H1 (cell line): ENCODE measurements around the gene ST14. TPM values are rescaled to one million over a fixed set of nuclear protein-coding genes. Genes with fewer than 3 reads are reported as not detected.

Experiments
- CTCF ChIA-PET: fragments of 300-600 bp; sonication (Branson Sonifier 250); formaldehyde crosslinking; loops from one replicate; lab custom pipeline; 2021; ENCODE audit not compliant: partially characterized antibody; lab: Charles Lee
- POLR2A ChIA-PET: fragments of 300-600 bp; sonication (Branson Sonifier 250); formaldehyde crosslinking; loops from one replicate; lab custom pipeline; 2021; ENCODE audit warnings: inconsistent platforms; ENCODE audit not compliant: partially characterized antibody; lab: Charles Lee
- DNase-seq, 2 experiments: peaks; one replicate each; pipeline versions ENCODE4 v3.0.0 to v3.0.0-alpha.2; 2010 to 2022; ENCODE audit warnings: low spot score in 2 of 2, low read depth in 1 of 2, mixed read lengths in 1 of 2
- FAIRE-seq: peaks from 2 replicates; lab custom pipeline; 2011; peaks lifted over from hg19 to GRCh38; lab: Jason Lieb, UNC
- H2AFZ ChIP-seq: 2 replicates; pipeline ENCODE4 v1.8.1; 2012; ENCODE audit warnings: low read length, inconsistent platforms
- H2AK5ac ChIP-seq: 2 replicates; pipeline ENCODE4 v1.6.1; 2013; ENCODE audit warnings: low read depth, low read length
- H2BK120ac ChIP-seq: replicated peaks from 2 replicates; pipeline ENCODE3; 2013; ENCODE audit warnings: low read depth, low read length, inconsistent platforms
- H2BK12ac ChIP-seq: 2 replicates; pipeline ENCODE4 v1.6.1; 2013; ENCODE audit warnings: low read depth, low read length
- H2BK15ac ChIP-seq: 2 replicates; pipeline ENCODE4 v1.6.1; 2013; ENCODE audit warnings: low read length
- H2BK20ac ChIP-seq: 2 replicates; pipeline ENCODE4 v1.6.1; 2013; ENCODE audit warnings: low read length
- H2BK5ac ChIP-seq: 2 replicates; pipeline ENCODE4 v1.6.1; 2013; ENCODE audit warnings: low read depth, low read length
- H3K14ac ChIP-seq: 2 replicates; pipeline ENCODE4 v1.6.1; 2013; ENCODE audit warnings: inconsistent platforms; ENCODE audit not compliant: insufficient read length
- H3K18ac ChIP-seq: 2 replicates; pipeline ENCODE4 v1.6.1; 2013; ENCODE audit warnings: low read length; ENCODE audit errors: extremely low read depth
- H3K23ac ChIP-seq: 2 replicates; pipeline ENCODE4 v1.6.1; 2013; ENCODE audit warnings: inconsistent platforms; ENCODE audit not compliant: insufficient read length
- H3K23me2 ChIP-seq: 2 replicates; pipeline ENCODE4 v1.6.1; 2013; ENCODE audit warnings: low read depth, low read length
- H3K27ac ChIP-seq: 2 replicates; pipeline ENCODE4 v1.6.1; 2011; ENCODE audit warnings: low read depth, low read length, inconsistent platforms
- H3K27me3 ChIP-seq, 4 experiments: replicated peaks in 1 of 4; 1 replicate in 1 of 4; 2 replicates in 3 of 4; pipeline versions ENCODE4 v1.6.1 to v1.8.1; 2011 to 2013; ENCODE audit warnings: low read length in 3 of 4, mild to moderate bottlenecking in 3 of 4, inconsistent platforms in 2 of 4, mixed read lengths in 2 of 4, moderate library complexity in 1 of 4; ENCODE audit not compliant: control insufficient read depth in 3 of 4, insufficient read depth in 3 of 4; ENCODE audit errors: extremely low read depth in 1 of 4
- H3K36me3 ChIP-seq, 4 experiments: 2 replicates each; pipeline versions ENCODE4 v1.6.1 to v1.8.1; 2011 to 2013; ENCODE audit warnings: mild to moderate bottlenecking in 4 of 4, low read length in 3 of 4, moderate library complexity in 2 of 4, control low read depth in 1 of 4, inconsistent platforms in 1 of 4; ENCODE audit not compliant: insufficient read depth in 4 of 4, control insufficient read depth in 2 of 4
- H3K4ac ChIP-seq: replicated peaks from 2 replicates; pipeline ENCODE3; 2013; ENCODE audit warnings: low read length, low read depth, mixed read lengths, inconsistent platforms; ENCODE audit not compliant: insufficient read length
- H3K4me1 ChIP-seq, 4 experiments: replicated peaks in 1 of 4; 1 replicate in 1 of 4; 2 replicates in 3 of 4; pipeline versions ENCODE4 v1.6.1 to v1.8.1; 2011 to 2013; ENCODE audit warnings: low read length in 3 of 4, inconsistent platforms in 2 of 4, mixed read lengths in 1 of 4; ENCODE audit not compliant: insufficient read depth in 4 of 4, control insufficient read depth in 3 of 4
- H3K4me2 ChIP-seq, 2 experiments: 2 replicates each; pipeline versions ENCODE4 v1.6.1 to v1.8.1; 2011 to 2013; ENCODE audit warnings: low read depth in 2 of 2, low read length in 2 of 2, control low read depth in 1 of 2, inconsistent platforms in 1 of 2, mild to moderate bottlenecking in 1 of 2; ENCODE audit not compliant: insufficient read depth in 1 of 2
- H3K4me3 ChIP-seq, 4 experiments: fragments of 200-600, 300-600 bp in 1 of 4; sonication (generic), shearing (Covaris generic), sonication (Bioruptor Twin) in 1 of 4; 2 replicates each; pipeline versions ENCODE4 v1.5.1 to v1.8.1; 2011 to 2016; ENCODE audit warnings: low read length in 4 of 4, low read depth in 3 of 4, control low read depth in 2 of 4, inconsistent platforms in 2 of 4, mild to moderate bottlenecking in 2 of 4, mixed read lengths in 1 of 4, moderate library complexity in 1 of 4; ENCODE audit not compliant: insufficient read depth in 2 of 4; ENCODE audit errors: extremely low read depth in 1 of 4
- H3K56ac ChIP-seq: replicated peaks from 2 replicates; pipeline ENCODE3; 2013; ENCODE audit warnings: low read depth, mild to moderate bottlenecking, mixed read lengths, low read length, inconsistent platforms; ENCODE audit not compliant: insufficient read length
- H3K79me1 ChIP-seq: 2 replicates; pipeline ENCODE4 v1.6.1; 2013; ENCODE audit warnings: low read depth, low read length, control low read depth
- H3K79me2 ChIP-seq, 2 experiments: 2 replicates each; pipeline versions ENCODE4 v1.6.1 to v1.8.1; 2012 to 2013; ENCODE audit warnings: low read length in 2 of 2, mild to moderate bottlenecking in 2 of 2, inconsistent platforms in 1 of 2; ENCODE audit not compliant: insufficient read depth in 2 of 2, control insufficient read depth in 1 of 2
- H3K9ac ChIP-seq, 4 experiments: replicated peaks in 1 of 4; 1 replicate in 1 of 4; 2 replicates in 3 of 4; pipeline versions ENCODE4 v1.6.1 to v1.8.1; 2011 to 2013; ENCODE audit warnings: low read depth in 3 of 4, low read length in 3 of 4, control low read depth in 2 of 4, mild to moderate bottlenecking in 2 of 4, moderate library complexity in 2 of 4, inconsistent platforms in 1 of 4; ENCODE audit errors: extremely low read depth in 1 of 4
- H3K9me3 ChIP-seq, 2 experiments: 2 replicates each; pipeline versions ENCODE4 v1.6.1 to v1.8.1; 2012 to 2013; ENCODE audit warnings: mild to moderate bottlenecking in 2 of 2, moderate library complexity in 2 of 2, control low read depth in 1 of 2, inconsistent platforms in 1 of 2, low read depth in 1 of 2, low read length in 1 of 2, mixed read lengths in 1 of 2; ENCODE audit not compliant: insufficient read depth in 2 of 2
- H4K20me1 ChIP-seq, 2 experiments: replicated peaks in 1 of 2; 2 replicates each; pipeline versions ENCODE3 to v1.8.1; 2011 to 2013; ENCODE audit warnings: inconsistent platforms in 2 of 2, low read length in 2 of 2, mild to moderate bottlenecking in 1 of 2; ENCODE audit not compliant: insufficient read depth in 2 of 2, control insufficient read depth in 1 of 2
- H4K5ac ChIP-seq: 2 replicates; pipeline ENCODE4 v1.6.1; 2013; ENCODE audit warnings: low read length, low read depth, mixed read lengths, inconsistent platforms; ENCODE audit not compliant: insufficient read length
- H4K8ac ChIP-seq: 2 replicates; pipeline ENCODE4 v1.8.0; 2013; ENCODE audit warnings: mild to moderate bottlenecking, moderate library complexity, low read length, inconsistent platforms; ENCODE audit not compliant: insufficient read depth; ENCODE audit errors: extremely low read depth
- H4K91ac ChIP-seq: replicated peaks from 2 replicates; pipeline ENCODE3; 2013; ENCODE audit warnings: low read length, mixed read lengths, inconsistent platforms; ENCODE audit not compliant: insufficient read length
- NANOG ChIP-seq: IDR thresholded peaks from 2 replicates; pipeline ENCODE4 v1.6.1; 2011; ENCODE audit warnings: low read length, low read depth, mild to moderate bottlenecking, inconsistent platforms; ENCODE audit not compliant: insufficient read depth, poor library complexity, severe bottlenecking
- SRF ChIP-seq: IDR thresholded peaks from 2 replicates; pipeline ENCODE4 v1.6.1; 2011; ENCODE audit warnings: mild to moderate bottlenecking, low read depth, low read length, moderate library complexity
- WGBS, 2 experiments: shearing (Covaris generic) in 1 of 2; methylation state at CpG; one replicate each; pipeline versions ENCODE4 v1.1.6 to v1.1.7; 2013 to 2015; ENCODE audit warnings: low lambda C conversion rate in 2 of 2, mixed read lengths in 2 of 2, inconsistent platforms in 1 of 2, low coverage in 1 of 2, missing lambda C conversion rate in 1 of 2; ENCODE audit not compliant: insufficient replicate concordance in 2 of 2, insufficient coverage in 1 of 2, insufficient read length in 1 of 2; ENCODE audit errors: extremely low coverage in 1 of 2, missing lambda C conversion rate in 1 of 2; 5-methylcytosine and 5-hydroxymethylcytosine counted together
- polyA plus RNA-seq, 7 experiments: library from polyadenylated mRNA; depleted of rRNA in 3 of 7; stranded (reverse) in 5 of 7; unstranded in 2 of 7; fragments of >200 nt in 5 of 7; fragments of 200-250 nt in 2 of 7; gene quantifications; 1 replicate in 5 of 7; 2 replicates in 1 of 7; 4 replicates in 1 of 7; pipeline versions ENCODE4 v1.2.1 to v1.2.3, GENCODE V29; 2011 to 2013; ENCODE audit warnings: missing spikeins in 2 of 7, mixed read lengths in 2 of 7
- total RNA-seq: library from RNA; stranded (reverse); fragmentation: NEBNext Ultra II Directional; extraction: Animal tissue kit (Norgen Biotek cat#: 25700); gene quantifications from 2 replicates; pipeline ENCODE4 v1.2.1, GENCODE V29; 2021
- TF ChIP-seq, protein P1 (sequence below): IDR thresholded peaks from 2 replicates; pipeline ENCODE4 v1.6.1; 2011; ENCODE audit warnings: low read depth, mild to moderate bottlenecking, low read length; ENCODE audit not compliant: insufficient read depth

Gene ST14
- total and polyA plus RNA-seq, 2 of the 8 experiments (the other 6 are each of a cell fraction or from before 2014, with no cell fraction given), result 22.4 to 24.9 TPM

DNA sequence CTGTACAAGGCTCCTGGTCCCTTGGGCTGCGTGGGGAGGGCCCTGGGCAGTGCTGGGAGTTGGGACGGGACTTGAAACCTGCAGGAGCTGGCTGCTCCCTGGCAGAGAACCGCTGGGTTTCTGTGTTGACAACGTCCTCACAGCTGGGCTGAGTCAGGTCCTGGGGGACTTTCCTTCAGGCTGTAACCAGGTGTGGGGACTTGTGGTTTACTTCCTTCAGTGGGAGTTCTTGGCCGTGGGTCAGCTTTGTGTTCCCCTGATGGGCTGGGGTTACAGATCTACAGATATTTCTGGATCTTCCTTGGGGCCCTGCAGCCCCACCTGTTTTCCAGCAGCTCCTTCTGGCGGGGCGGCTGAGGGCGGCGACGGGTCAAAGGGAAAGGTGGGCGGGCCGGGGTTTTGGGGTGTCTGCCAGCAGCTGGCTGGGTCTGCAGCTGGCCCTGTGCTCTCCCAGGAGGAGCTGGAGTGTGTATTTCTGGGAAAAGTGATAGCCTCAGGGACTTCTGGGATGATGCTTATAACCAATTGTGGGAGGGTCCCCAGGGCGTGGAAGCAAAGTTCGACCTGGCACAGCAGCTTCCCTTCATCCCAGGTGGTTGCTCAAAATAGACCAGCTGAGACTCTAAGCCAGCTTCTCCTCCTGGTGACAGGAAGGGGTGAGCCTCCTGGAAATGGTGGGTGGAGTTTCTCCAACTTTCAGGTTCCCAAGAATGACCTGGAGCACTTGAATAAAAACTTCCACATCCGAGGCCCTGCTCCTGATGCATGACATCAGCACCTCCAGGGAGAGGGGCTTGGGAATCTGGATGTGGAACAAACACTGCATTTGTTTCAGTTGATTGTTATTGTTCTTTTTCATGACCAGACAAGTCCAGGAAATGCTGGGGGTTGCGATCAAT lies 19.1 kb downstream of the ST14 start:
- no peak overlapping the region for H4K8ac ChIP-seq
- no peak overlapping the region for H3K18ac ChIP-seq
- H3K27ac ChIP-seq, result no peak overlapping the region
- H3K4me2 ChIP-seq, result no peak overlapping the region
- no peaks in the 10 kb centered on the region for H3K23me2 ChIP-seq
- no peaks in the 10 kb centered on the region; a peak in 1 of 7 replicates for H3K4me1 ChIP-seq
- 95% methylated on average over 16 of the region's 16 CpGs; no CpG with 5 or more reads in 1 of the 2 experiments for WGBS, 2 experiments
- no peak overlapping the region for H4K91ac ChIP-seq
- H3K14ac ChIP-seq, result no peak overlapping the region
- H2BK12ac ChIP-seq, result no peak overlapping the region
- no peaks in the 10 kb centered on the region for H3K79me2 ChIP-seq
- H3K27me3 ChIP-seq, result no peaks in the 10 kb centered on the region; a peak in 1 of 7 replicates
- H3K23ac ChIP-seq, result no peak overlapping the region
- no peak overlapping the region for H4K5ac ChIP-seq
- no peak overlapping the region for H2AFZ ChIP-seq
- H4K20me1 ChIP-seq, result peaks cover 0 to 2% of the 10 kb centered on the region in 2 experiments
- H2BK5ac ChIP-seq, result no peak overlapping the region
- ChIA-PET CTCF (interaction anchor here (0.6 to 1.9 kb wide), 3 partner anchors 19 to 965 kb away, joined by 3 to 9 read pairs (median 4); no protein-coding TSS in a partner anchor), POLR2A (interaction anchor here (1.0 kb wide), 1 partner anchor 11 kb away, joined by 3 read pairs; no protein-coding TSS in a partner anchor)
- no peak overlapping the region for H3K4me3 ChIP-seq
- no peak for FAIRE-seq
- H2AK5ac ChIP-seq, result no peak overlapping the region
- no peak overlapping the region for H2BK20ac ChIP-seq
- no peak overlapping the region for H3K56ac ChIP-seq
- no peak overlapping the region for H3K9ac ChIP-seq
- no peak overlapping the region for H3K4ac ChIP-seq
- H2BK15ac ChIP-seq, result no peak overlapping the region
- no peak for DNase-seq
- H3K79me1 ChIP-seq, result peaks cover 4% of the 10 kb centered on the region; the same call in 1 of the 2 replicates
- H3K9me3 ChIP-seq, result no peaks in the 10 kb centered on the region; a peak in 1 of 4 replicates
- H3K36me3 ChIP-seq, result no peaks in the 10 kb centered on the region
- TF ChIP-seq NANOG, result no peak
- TF ChIP-seq SRF, result no peak
- TF ChIP-seq, protein P1, sequence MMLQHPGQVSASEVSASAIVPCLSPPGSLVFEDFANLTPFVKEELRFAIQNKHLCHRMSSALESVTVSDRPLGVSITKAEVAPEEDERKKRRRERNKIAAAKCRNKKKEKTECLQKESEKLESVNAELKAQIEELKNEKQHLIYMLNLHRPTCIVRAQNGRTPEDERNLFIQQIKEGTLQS, result no peak
- H2BK120ac ChIP-seq, result no peak overlapping the region
